Esophagus muscularis mucosa (tissue), 4 donors: ENCODE measurements around the gene MYO16.

Experiments used
- CTCF ChIP-seq, 3 experiments: fragments of 200-600 bp in 2 of 3; fragments of 450-650 bp in 1 of 3; sonication (generic) in 2 of 3; IDR thresholded peaks; one replicate each; pipeline ENCODE4 v1.5.1; 2017 to 2019; ENCODE audit warnings: antibody characterized with exemption in 3 of 3, mild to moderate bottlenecking in 2 of 3, moderate library complexity in 1 of 3
- EP300 ChIP-seq: sonication (generic); formaldehyde crosslinking; IDR thresholded peaks from one replicate; pipeline ENCODE4 v1.6.1; 2017; ENCODE audit warnings: antibody characterized with exemption
- POLR2A ChIP-seq: fragments of 450-650 bp; IDR thresholded peaks from one replicate; pipeline ENCODE4 v1.6.1; 2017; ENCODE audit warnings: antibody characterized with exemption, moderate library complexity, mild to moderate bottlenecking, low read depth
- POLR2AphosphoS5 ChIP-seq, 2 donors: sonication (generic); formaldehyde crosslinking; IDR thresholded peaks; one replicate each; pipeline ENCODE4 v1.6.1; 2017; ENCODE audit warnings: antibody characterized with exemption in 2 of 2

- no peak for TF ChIP-seq CTCF (IDR thresholded peaks at IDR 0.05)
- TF ChIP-seq POLR2A = no peak
- TF ChIP-seq POLR2AphosphoS5 (IDR thresholded peaks at IDR 0.05) = no peak
- no peak for TF ChIP-seq EP300
Measured at GRCh38 chr13:109233293-109233692, 603.9 kb downstream of the MYO16 start.
